Panc1 (cell line): Measurements from ENCODE around the gene UBL4B. TPM values are rescaled to one million over a fixed set of nuclear protein-coding genes. Genes with fewer than 3 reads are reported as not detected.

Experiments
- ATAC-seq: fragments of 200-7000 bp; cut with Tn5 transposase; 2 replicates; pipeline ENCODE4 v1.9.1; 2020; ENCODE audit warnings: mild to moderate bottlenecking, moderate library complexity
- BruUV-seq: library from RNA; stranded (reverse); fragments of 400-500 nt; replicated peaks from 2 replicates; lab custom pipeline; 2021; lab: Mats Ljungman, UMichigan
- CTCF ChIA-PET: fragments of 300-600 bp; sonication (Branson Sonifier 250); formaldehyde crosslinking; loops from one replicate; lab custom pipeline; 2022; ENCODE audit warnings: antibody characterized with exemption; lab: Charles Lee
- POLR2A ChIA-PET: fragments of 300-600 bp; sonication (Branson Sonifier 250); formaldehyde crosslinking; loops from one replicate; lab custom pipeline; 2022; ENCODE audit warnings: antibody characterized with exemption; lab: Charles Lee
- DNase-seq: peaks from one replicate; pipeline ENCODE4 v3.0.0-alpha.2; 2010; ENCODE audit warnings: low read depth, low spot score
- H3K27ac ChIP-seq: 2 replicates; pipeline ENCODE4 v1.5.1; 2011; ENCODE audit warnings: mild to moderate bottlenecking, low read length, inconsistent platforms
- H3K27me3 ChIP-seq: fragments of 200-500 bp; sonication (Bioruptor generic); 2 replicates; pipeline ENCODE4 v1.6.0; 2014; ENCODE audit warnings: low read length, inconsistent platforms; ENCODE audit not compliant: control insufficient read depth, insufficient read depth
- H3K36me3 ChIP-seq: fragments of 200-500 bp; sonication (Bioruptor generic); 2 replicates; pipeline ENCODE4 v1.5.1; 2014; ENCODE audit warnings: inconsistent platforms, mild to moderate bottlenecking, low read length, moderate library complexity; ENCODE audit not compliant: control insufficient read depth, insufficient read depth
- H3K4me1 ChIP-seq: 2 replicates; pipeline ENCODE4 v1.5.1; 2011; ENCODE audit warnings: inconsistent platforms, mild to moderate bottlenecking, low read length, moderate library complexity; ENCODE audit not compliant: control insufficient read depth, insufficient read depth
- H3K4me3 ChIP-seq, 2 experiments: 2 replicates each; pipeline ENCODE4 v1.5.1; 2011 to 2012; ENCODE audit warnings: low read depth in 2 of 2, low read length in 2 of 2, mild to moderate bottlenecking in 2 of 2, inconsistent platforms in 1 of 2, moderate library complexity in 1 of 2
- H3K9me3 ChIP-seq: fragments of 200-500 bp; sonication (Bioruptor generic); 2 replicates; pipeline ENCODE4 v1.5.1; 2014; ENCODE audit warnings: low read depth, mild to moderate bottlenecking, inconsistent platforms, low read length, moderate library complexity; ENCODE audit not compliant: control insufficient read depth, insufficient read depth
- CTCF ChIP-seq: fragments of 450-650 bp; IDR thresholded peaks from 2 replicates; pipeline ENCODE4 v1.5.1; 2017; ENCODE audit warnings: mild to moderate bottlenecking
- POLR2AphosphoS5 ChIP-seq: IDR thresholded peaks from 2 replicates; pipeline ENCODE4 v1.6.1; 2012; ENCODE audit warnings: mild to moderate bottlenecking, low read depth, low read length, moderate library complexity
- SIN3A ChIP-seq: IDR thresholded peaks from 2 replicates; pipeline ENCODE4 v1.6.1; 2012; ENCODE audit warnings: low read depth, mild to moderate bottlenecking, low read length, moderate library complexity, borderline replicate concordance; ENCODE audit not compliant: insufficient read depth
- TCF7L2 ChIP-seq: IDR thresholded peaks from 2 replicates; pipeline ENCODE4 v1.6.1; 2011; ENCODE audit warnings: mild to moderate bottlenecking, low read depth, low read length, inconsistent platforms
- in situ Hi-C: cut with HindIII; loops from 2 replicates; pipeline ENCODE4 v1.10.0; 2016; ENCODE audit warnings: low sequenced_read_pairs, low pct_unique_long_range_greater_than_20kb
- intact Hi-C: fragments of 100-400 bp; cut with micrococcal nuclease; formaldehyde crosslinking; loops from one replicate; pipeline ENCODE4 v1.10.0; 2022; ENCODE audit not compliant: unreplicated experiment
- total RNA-seq: library from RNA; stranded (reverse); gene quantifications from one replicate; pipeline ENCODE4 v1.2.1, GENCODE V29; 2021; ENCODE audit not compliant: unreplicated experiment
- TF ChIP-seq, protein P1 (sequence below), 2 experiments: IDR thresholded peaks; 2 replicates each; pipeline ENCODE4 v1.6.1; 2011 to 2012; ENCODE audit warnings: low read depth in 2 of 2, control low read depth in 1 of 2, low read length in 1 of 2, mild to moderate bottlenecking in 1 of 2, moderate library complexity in 1 of 2; ENCODE audit not compliant: insufficient read depth in 1 of 2

UBL4B gene
- total RNA-seq, 1 experiment from 2014 or later, result not detected

DNA sequence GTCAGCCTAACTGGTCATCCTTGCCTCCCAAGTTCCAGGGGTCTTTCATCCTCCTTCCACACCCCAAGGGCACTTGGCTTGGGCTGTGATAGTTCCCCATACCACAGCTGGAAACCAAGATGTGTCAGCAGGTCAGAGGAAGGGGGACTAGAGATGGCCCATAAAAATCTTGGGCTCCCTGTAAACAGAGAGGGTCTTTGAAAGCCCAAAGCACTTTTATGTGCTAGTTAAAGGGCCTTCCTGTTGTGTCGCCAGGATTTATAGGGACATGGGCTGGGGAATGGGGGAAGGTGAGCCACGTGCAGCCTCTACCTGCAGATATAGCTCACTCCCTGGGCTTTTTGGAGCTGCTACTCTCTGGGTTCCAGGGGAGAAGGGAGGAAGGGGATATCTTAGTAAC lies 11.9 kb upstream of the UBL4B start:
- BruUV-seq, result no TSS peak
- in situ Hi-C loops (no loop called here), intact Hi-C loops (loop anchor here (2.0 kb wide), 1 partner anchor 50 kb away; no protein-coding TSS in a partner anchor)
- Histone ChIP-seq H3K4me1 (no peaks in the 10 kb centered on the region), H3K36me3 (no peaks in the 10 kb centered on the region), H3K9me3 (no peaks in the 10 kb centered on the region), H3K4me3 (no peak overlapping the region), H3K27me3 (no peaks in the 10 kb centered on the region), H3K27ac (no peak overlapping the region)
- no peak for ATAC-seq
- CTCF ChIA-PET, result interaction anchor here (1.1 kb wide), 1 partner anchor 12 kb away, joined by 3 read pairs; no protein-coding TSS in a partner anchor
- TF ChIP-seq SIN3A, result no peak
- TF ChIP-seq POLR2AphosphoS5, result no peak
- TF ChIP-seq TCF7L2, result no peak
- TF ChIP-seq, protein P1, sequence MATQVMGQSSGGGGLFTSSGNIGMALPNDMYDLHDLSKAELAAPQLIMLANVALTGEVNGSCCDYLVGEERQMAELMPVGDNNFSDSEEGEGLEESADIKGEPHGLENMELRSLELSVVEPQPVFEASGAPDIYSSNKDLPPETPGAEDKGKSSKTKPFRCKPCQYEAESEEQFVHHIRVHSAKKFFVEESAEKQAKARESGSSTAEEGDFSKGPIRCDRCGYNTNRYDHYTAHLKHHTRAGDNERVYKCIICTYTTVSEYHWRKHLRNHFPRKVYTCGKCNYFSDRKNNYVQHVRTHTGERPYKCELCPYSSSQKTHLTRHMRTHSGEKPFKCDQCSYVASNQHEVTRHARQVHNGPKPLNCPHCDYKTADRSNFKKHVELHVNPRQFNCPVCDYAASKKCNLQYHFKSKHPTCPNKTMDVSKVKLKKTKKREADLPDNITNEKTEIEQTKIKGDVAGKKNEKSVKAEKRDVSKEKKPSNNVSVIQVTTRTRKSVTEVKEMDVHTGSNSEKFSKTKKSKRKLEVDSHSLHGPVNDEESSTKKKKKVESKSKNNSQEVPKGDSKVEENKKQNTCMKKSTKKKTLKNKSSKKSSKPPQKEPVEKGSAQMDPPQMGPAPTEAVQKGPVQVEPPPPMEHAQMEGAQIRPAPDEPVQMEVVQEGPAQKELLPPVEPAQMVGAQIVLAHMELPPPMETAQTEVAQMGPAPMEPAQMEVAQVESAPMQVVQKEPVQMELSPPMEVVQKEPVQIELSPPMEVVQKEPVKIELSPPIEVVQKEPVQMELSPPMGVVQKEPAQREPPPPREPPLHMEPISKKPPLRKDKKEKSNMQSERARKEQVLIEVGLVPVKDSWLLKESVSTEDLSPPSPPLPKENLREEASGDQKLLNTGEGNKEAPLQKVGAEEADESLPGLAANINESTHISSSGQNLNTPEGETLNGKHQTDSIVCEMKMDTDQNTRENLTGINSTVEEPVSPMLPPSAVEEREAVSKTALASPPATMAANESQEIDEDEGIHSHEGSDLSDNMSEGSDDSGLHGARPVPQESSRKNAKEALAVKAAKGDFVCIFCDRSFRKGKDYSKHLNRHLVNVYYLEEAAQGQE (IDR thresholded peaks at IDR 0.05; ENCODE audit: insufficient read depth in 1 of 2, low read depth in 2 of 2, low read length in 1 of 2), result no peak
- TF ChIP-seq CTCF, result no peak
- no peak for DNase-seq
- POLR2A ChIA-PET, result no interaction called here

DNA sequence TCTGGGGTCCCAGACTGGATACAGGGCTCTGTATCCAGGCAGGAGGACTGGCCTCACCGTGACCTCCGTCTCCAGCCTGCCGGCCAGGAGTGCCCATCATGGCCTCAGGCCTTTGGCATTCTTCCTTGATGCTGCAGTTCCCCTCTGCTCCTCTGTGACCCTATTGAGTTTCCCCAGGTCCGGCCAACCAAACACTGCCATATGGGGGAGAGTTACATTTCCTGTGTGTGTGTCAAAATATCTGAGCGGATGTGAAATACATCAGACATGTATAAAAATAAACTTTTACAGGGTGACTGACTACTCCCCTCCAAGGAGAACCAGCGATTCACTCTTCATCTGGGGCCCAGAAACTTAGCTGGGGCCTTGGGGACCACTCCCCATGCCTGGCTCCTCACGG lies 10.2 kb upstream of the UBL4B start:
- ChIA-PET CTCF (no interaction called here), POLR2A (interaction anchor here (0.7 kb wide), 1 partner anchor 72 kb away, joined by 3 read pairs; no protein-coding TSS in a partner anchor)
- Histone ChIP-seq H3K36me3 (no peaks in the 10 kb centered on the region), H3K4me1 (no peaks in the 10 kb centered on the region), H3K4me3 (no peak overlapping the region), H3K9me3 (no peaks in the 10 kb centered on the region), H3K27me3 (no peaks in the 10 kb centered on the region), H3K27ac (no peak overlapping the region)
- intact Hi-C loops, result no loop called here
- BruUV-seq, result no TSS peak
- in situ Hi-C loops, result no loop called here
- TF ChIP-seq POLR2AphosphoS5 (no peak), SIN3A (no peak), CTCF (no peak), TCF7L2 (no peak)
- TF ChIP-seq, protein P1 (IDR thresholded peaks at IDR 0.05; ENCODE audit: insufficient read depth in 1 of 2, low read depth in 2 of 2, low read length in 1 of 2), result no peak
- DNase-seq (no peak), ATAC-seq (no peak)
